B cell (primary cell): ENCODE measurements around the gene KCTD5. TPM values are rescaled to one million over a fixed set of nuclear protein-coding genes. Genes with fewer than 3 reads are reported as not detected.
A peak's percentile ranks its signal among the peaks of the same experiment; 100 is the strongest.
"Not testable (repeated sequence)": the region's sequence is repeated elsewhere in the genome, so short reads cannot be mapped to it uniquely, and the experiment has no call there.

Experiments used
- ATAC-seq: fragments of 200-7000 bp; cut with Tn5 transposase; one replicate; pipeline ENCODE4 v1.10.0; 2021; ENCODE audit warnings: low read depth, mild to moderate bottlenecking, moderate number of reproducible peaks, moderate library complexity
- CTCF ChIA-PET: fragments of 350-600 bp; sonication (Branson Sonifier 250); formaldehyde crosslinking; loops from one replicate; lab custom pipeline; 2021; ENCODE audit warnings: antibody characterized with exemption, inconsistent platforms; lab: Charles Lee
- POLR2A ChIA-PET: fragments of 350-600 bp; sonication (Branson Sonifier 250); formaldehyde crosslinking; loops from one replicate; lab custom pipeline; 2021; ENCODE audit warnings: antibody characterized with exemption; lab: Charles Lee
- DNase-seq: peaks from one replicate; pipeline ENCODE4 v3.0.0; 2013
- H2AFZ ChIP-seq: 2 replicates; pipeline ENCODE4 v1.6.1; 2012; ENCODE audit warnings: mild to moderate bottlenecking, low read depth, low read length; ENCODE audit not compliant: insufficient read depth, poor library complexity, severe bottlenecking
- H3K27ac ChIP-seq, 2 donors: 1 replicate in 1 of 2; 2 replicates in 1 of 2; pipeline ENCODE4 v1.5.1; 2012 to 2013; ENCODE audit warnings: low read length in 2 of 2, mild to moderate bottlenecking in 2 of 2, moderate library complexity in 1 of 2
- H3K27me3 ChIP-seq, 4 experiments: fragments of 200-600 bp in 1 of 4; sonication (generic) in 1 of 4; replicated peaks in 1 of 4; 1 replicate in 2 of 4; 2 replicates in 2 of 4; pipeline versions ENCODE4 v1.6.1 to v1.7.0; 2013 to 2016; ENCODE audit warnings: low read length in 3 of 4, mild to moderate bottlenecking in 2 of 4, mixed read lengths in 1 of 4, moderate library complexity in 1 of 4; ENCODE audit not compliant: insufficient read depth in 4 of 4, control insufficient read depth in 3 of 4; ENCODE audit errors: control extremely low read depth in 1 of 4
- H3K36me3 ChIP-seq, 2 experiments: replicated peaks in 1 of 2; 1 replicate in 1 of 2; 2 replicates in 1 of 2; pipeline versions ENCODE4 v1.6.1 to v1.7.1; 2013; ENCODE audit warnings: low read length in 1 of 2; ENCODE audit not compliant: insufficient read depth in 2 of 2, control insufficient read depth in 1 of 2; ENCODE audit errors: control extremely low read depth in 1 of 2, extremely low read depth in 1 of 2
- H3K4me1 ChIP-seq, 2 donors: fragments of 200-600 bp in 1 of 2; sonication (generic) in 1 of 2; 1 replicate in 1 of 2; 2 replicates in 1 of 2; pipeline versions ENCODE4 v1.5.1 to v1.6.1; 2013 to 2017; ENCODE audit warnings: low read length in 2 of 2; ENCODE audit not compliant: control insufficient read depth in 2 of 2, insufficient read depth in 2 of 2
- H3K4me2 ChIP-seq: replicated peaks from 2 replicates; pipeline ENCODE3; 2012; ENCODE audit warnings: mild to moderate bottlenecking, low read depth, low read length; ENCODE audit not compliant: poor library complexity, severe bottlenecking
- H3K4me3 ChIP-seq, 5 experiments: fragments of 200-600 bp in 1 of 5; sonication (generic) in 1 of 5; 1 replicate in 3 of 5; 2 replicates in 2 of 5; pipeline versions ENCODE4 v1.5.1 to v1.7.0; 2011 to 2016; ENCODE audit warnings: low read length in 4 of 5, mild to moderate bottlenecking in 4 of 5, low read depth in 2 of 5, control low read depth in 1 of 5, moderate library complexity in 1 of 5; ENCODE audit not compliant: insufficient read depth in 1 of 5; ENCODE audit errors: control extremely low read depth in 1 of 5, extremely low read depth in 1 of 5
- H3K79me2 ChIP-seq: fragments of 200-600 bp; sonication (generic); one replicate; pipeline ENCODE4 v1.6.0; 2016; ENCODE audit warnings: low read length; ENCODE audit not compliant: control insufficient read depth, insufficient read depth
- H3K9ac ChIP-seq: fragments of 200-600 bp; sonication (generic); 2 replicates; pipeline ENCODE4 v1.6.1; 2017; ENCODE audit warnings: mild to moderate bottlenecking, low read length, moderate library complexity
- H3K9me3 ChIP-seq, 3 donors: one replicate each; pipeline versions ENCODE4 v1.6.1 to v1.7.1; 2013; ENCODE audit warnings: low read length in 2 of 3; ENCODE audit not compliant: control insufficient read depth in 2 of 3, insufficient read depth in 1 of 3; ENCODE audit errors: control extremely low read depth in 1 of 3
- H4K20me1 ChIP-seq: 2 replicates; pipeline ENCODE4 v1.6.0; 2012; ENCODE audit warnings: mild to moderate bottlenecking, low read length; ENCODE audit not compliant: insufficient read depth, control insufficient read depth, poor library complexity, severe bottlenecking
- H3K27ac Mint-ChIP-seq: one replicate; pipeline ENCODE4 v1.8.0; 2021; ENCODE audit warnings: mixed read lengths
- H3K27me3 Mint-ChIP-seq: one replicate; pipeline ENCODE4 v1.8.0; 2021; ENCODE audit warnings: mixed read lengths
- H3K4me1 Mint-ChIP-seq: one replicate; pipeline ENCODE4 v1.8.0; 2021; ENCODE audit warnings: mixed read lengths
- H3K4me3 Mint-ChIP-seq: one replicate; pipeline ENCODE4 v1.8.0; 2021; ENCODE audit warnings: mixed read lengths
- H3K9me3 Mint-ChIP-seq: one replicate; pipeline ENCODE4 v1.8.0; 2022; ENCODE audit warnings: mixed read lengths; ENCODE audit not compliant: insufficient read depth
- EZH2 ChIP-seq: IDR thresholded peaks from 2 replicates; pipeline ENCODE4 v1.6.1; 2012; ENCODE audit warnings: borderline replicate concordance, low read depth, mild to moderate bottlenecking, moderate library complexity, low read length; ENCODE audit not compliant: insufficient read depth, poor library complexity, severe bottlenecking
- WGBS: methylation state at CpG from one replicate; pipeline ENCODE4 v1.1.5; 2013; ENCODE audit warnings: missing lambda C conversion rate; ENCODE audit not compliant: insufficient coverage; 5-methylcytosine and 5-hydroxymethylcytosine counted together
- intact Hi-C: fragments of 100-400 bp; cut with micrococcal nuclease; formaldehyde crosslinking; loops from one replicate; pipeline ENCODE4 v1.10.0; 2022
- polyA plus RNA-seq: library from polyadenylated mRNA; depleted of rRNA; stranded (reverse); fragments of >200 nt; gene quantifications from 2 replicates; pipeline ENCODE4 v1.2.3, GENCODE V29; 2012
- total RNA-seq, 2 donors: library from RNA; stranded (reverse); fragments of 120-200 nt in 1 of 2; gene quantifications; 1 replicate in 1 of 2; 2 replicates in 1 of 2; pipeline versions ENCODE4 v1.2.3 to v1.2.4, GENCODE V29; 2013 to 2022
- TF ChIP-seq, protein P1 (sequence below): fragments of 200-600 bp; IDR thresholded peaks from one replicate; pipeline ENCODE4 v1.8.0; 2022; ENCODE audit warnings: antibody characterized with exemption, mild to moderate bottlenecking

Gene KCTD5
- total and polyA plus RNA-seq, 2 donors (not counting 1 experiment from before 2014, with no cell fraction given) = 17.2 to 37.3 TPM

DNA sequence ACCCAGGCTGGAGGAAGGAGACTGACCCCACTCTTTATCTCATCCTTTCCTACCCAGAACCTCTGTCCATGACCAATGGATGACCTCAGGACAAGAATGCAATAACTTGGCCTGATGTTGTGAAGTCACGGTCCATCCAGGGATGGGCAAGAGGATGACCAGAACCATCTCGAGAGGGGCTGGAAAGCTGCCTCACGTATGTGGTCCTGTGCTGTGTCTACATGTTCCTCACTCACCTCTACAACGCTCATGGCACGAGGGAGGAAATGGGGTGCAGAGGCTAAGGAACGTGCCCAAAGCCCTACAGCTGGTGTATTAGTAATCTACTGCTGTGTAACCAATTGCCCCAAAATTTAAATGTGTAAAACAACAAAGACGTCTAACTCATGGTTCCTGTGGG is 7.3 kb upstream of the KCTD5 start:
- no peak for TF ChIP-seq EZH2
- TF ChIP-seq, protein P1, sequence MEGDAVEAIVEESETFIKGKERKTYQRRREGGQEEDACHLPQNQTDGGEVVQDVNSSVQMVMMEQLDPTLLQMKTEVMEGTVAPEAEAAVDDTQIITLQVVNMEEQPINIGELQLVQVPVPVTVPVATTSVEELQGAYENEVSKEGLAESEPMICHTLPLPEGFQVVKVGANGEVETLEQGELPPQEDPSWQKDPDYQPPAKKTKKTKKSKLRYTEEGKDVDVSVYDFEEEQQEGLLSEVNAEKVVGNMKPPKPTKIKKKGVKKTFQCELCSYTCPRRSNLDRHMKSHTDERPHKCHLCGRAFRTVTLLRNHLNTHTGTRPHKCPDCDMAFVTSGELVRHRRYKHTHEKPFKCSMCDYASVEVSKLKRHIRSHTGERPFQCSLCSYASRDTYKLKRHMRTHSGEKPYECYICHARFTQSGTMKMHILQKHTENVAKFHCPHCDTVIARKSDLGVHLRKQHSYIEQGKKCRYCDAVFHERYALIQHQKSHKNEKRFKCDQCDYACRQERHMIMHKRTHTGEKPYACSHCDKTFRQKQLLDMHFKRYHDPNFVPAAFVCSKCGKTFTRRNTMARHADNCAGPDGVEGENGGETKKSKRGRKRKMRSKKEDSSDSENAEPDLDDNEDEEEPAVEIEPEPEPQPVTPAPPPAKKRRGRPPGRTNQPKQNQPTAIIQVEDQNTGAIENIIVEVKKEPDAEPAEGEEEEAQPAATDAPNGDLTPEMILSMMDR = no peak
- H3K9ac ChIP-seq = no peak overlapping the region
- H2AFZ ChIP-seq = no peak overlapping the region
- intact Hi-C loops = no loop called here
- peaks cover 0 to 3% of the 10 kb centered on the region in 2 experiments for H3K36me3 ChIP-seq
- POLR2A ChIA-PET = no interaction called here
- no peak overlapping the region for H3K27ac ChIP-seq
- peaks cover 19% of the 10 kb centered on the region for H3K4me1 Mint-ChIP-seq
- H3K4me2 ChIP-seq = no peak overlapping the region
- H3K4me3 ChIP-seq = no peak overlapping the region
- H3K9me3 ChIP-seq = no peaks in the 10 kb centered on the region
- H4K20me1 ChIP-seq = no peaks in the 10 kb centered on the region
- peaks cover 13% of the 10 kb centered on the region for H3K79me2 ChIP-seq
- H3K27me3 Mint-ChIP-seq = no peaks in the 10 kb centered on the region
- peaks cover 10 to 24% of the 10 kb centered on the region in 2 donors for H3K4me1 ChIP-seq
- peak overlapping the region; percentile 13 for H3K4me3 Mint-ChIP-seq
- CTCF ChIA-PET = no interaction called here
- WGBS = 100% methylated on average over 2 of the region's 7 CpGs
- DNase-seq (no peak), ATAC-seq (no peak)
- no peaks in the 10 kb centered on the region for H3K9me3 Mint-ChIP-seq
- H3K27ac Mint-ChIP-seq = no peak overlapping the region
- no peaks in the 10 kb centered on the region for H3K27me3 ChIP-seq

DNA sequence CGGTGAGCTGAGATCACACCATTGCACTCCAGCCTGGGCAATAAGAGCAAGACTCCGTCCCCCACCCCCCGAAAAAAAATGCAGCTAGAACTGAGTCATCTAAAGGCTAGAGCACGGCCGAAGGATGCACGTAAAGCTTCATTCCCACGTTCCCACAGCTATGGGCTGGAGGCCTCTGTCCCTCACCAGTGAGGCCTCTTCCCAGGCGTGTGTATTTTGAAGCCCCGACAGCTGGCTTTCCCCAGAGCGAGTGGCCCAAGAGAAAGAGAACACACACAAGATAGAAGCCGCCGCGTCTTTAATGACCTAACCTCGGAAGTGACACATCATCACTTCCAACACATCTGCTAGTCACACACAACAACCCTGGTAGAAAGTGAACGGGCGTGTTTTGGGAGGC is 6.6 kb upstream of the KCTD5 start:
- 96% methylated on average over 10 of the region's 16 CpGs for WGBS
- no peak for TF ChIP-seq EZH2
- TF ChIP-seq, protein P1 = no peak
- Histone ChIP-seq H3K4me3 (no peak overlapping the region), H3K36me3 (peaks cover 0 to 3% of the 10 kb centered on the region in 2 experiments), H3K79me2 (peaks cover 13% of the 10 kb centered on the region), H3K9ac (no peak overlapping the region), H3K27me3 (no peaks in the 10 kb centered on the region), H3K4me2 (no peak overlapping the region), H2AFZ (no peak overlapping the region), H3K4me1 (peaks cover 10 to 23% of the 10 kb centered on the region in 2 donors), H3K9me3 (no peaks in the 10 kb centered on the region), H3K27ac (no peak overlapping the region), H4K20me1 (no peaks in the 10 kb centered on the region)
- DNase-seq (no peak), ATAC-seq (no peak)
- peaks cover 16% of the 10 kb centered on the region for H3K4me1 Mint-ChIP-seq
- POLR2A ChIA-PET = no interaction called here
- H3K9me3 Mint-ChIP-seq = no peaks in the 10 kb centered on the region
- no peak overlapping the region for H3K27ac Mint-ChIP-seq
- H3K27me3 Mint-ChIP-seq = no peaks in the 10 kb centered on the region
- peak overlapping the region; percentile 23 for H3K4me3 Mint-ChIP-seq
- CTCF ChIA-PET = no interaction called here
- intact Hi-C loops = no loop called here

DNA sequence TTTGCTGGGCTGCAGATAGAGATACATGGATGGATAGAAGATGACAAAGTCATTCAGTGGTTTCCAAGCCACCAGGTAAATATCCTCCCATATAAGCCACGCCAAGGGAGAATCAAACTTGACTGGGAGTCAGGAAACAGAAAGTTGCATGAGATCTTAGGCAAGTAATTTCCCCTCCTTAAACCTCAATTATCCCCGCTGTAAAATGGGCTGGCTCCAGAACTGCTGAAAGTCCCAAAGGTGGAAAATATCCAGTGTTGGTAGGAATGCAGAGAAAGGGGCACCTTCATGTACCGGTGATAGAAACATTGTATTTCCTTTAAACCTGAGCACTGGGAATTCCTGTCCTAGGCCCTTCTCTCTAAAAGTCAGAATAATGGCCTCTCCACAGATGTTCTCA is 5.4 kb upstream of the KCTD5 start:
- POLR2A ChIA-PET, intact Hi-C loops: not testable (repeated sequence)

More for the DNA sequence above, 5.4 kb upstream of the KCTD5 start:
- H3K27me3 Mint-ChIP-seq, H3K27ac Mint-ChIP-seq, H3K4me3 ChIP-seq, H3K4me2 ChIP-seq, H3K9me3 Mint-ChIP-seq, H3K36me3 ChIP-seq, H3K27ac ChIP-seq, H3K27me3 ChIP-seq, H3K9ac ChIP-seq, H3K4me3 Mint-ChIP-seq, DNase-seq, H3K4me1 Mint-ChIP-seq, H3K9me3 ChIP-seq, CTCF ChIA-PET, H4K20me1 ChIP-seq, ATAC-seq, H2AFZ ChIP-seq: not testable (repeated sequence)
- Histone ChIP-seq H3K79me2 (peaks cover 13% of the 10 kb centered on the region), H3K4me1 (peaks cover 9 to 21% of the 10 kb centered on the region in 2 donors)
- WGBS = no CpG with 5 or more reads among the region's 3 CpGs
